Testis (tissue), 3 donors: ENCODE measurements around the gene ME3. TPM values are rescaled to one million over a fixed set of nuclear protein-coding genes. Genes with fewer than 3 reads are reported as not detected.

Experiments used
- DNase-seq: peaks from one replicate; pipeline ENCODE4 v3.0.0-alpha.2; 2019
- H3K27ac ChIP-seq, 2 donors: fragments of 200-600 bp; sonication (generic); one replicate each; pipeline ENCODE4 v1.5.1; 2019
- H3K27me3 ChIP-seq: fragments of 200-600 bp; sonication (generic); one replicate; pipeline ENCODE4 v1.5.1; 2019
- H3K36me3 ChIP-seq: fragments of 200-600 bp; sonication (generic); one replicate; pipeline ENCODE4 v1.5.1; 2017; ENCODE audit warnings: low read depth; ENCODE audit errors: missing control alignments
- H3K4me1 ChIP-seq: fragments of 200-600 bp; sonication (generic); one replicate; pipeline ENCODE4 v1.5.1; 2019
- H3K4me3 ChIP-seq, 2 donors: fragments of 200-600 bp; sonication (generic); one replicate each; pipeline ENCODE4 v1.5.1; 2017 to 2019
- H3K9me3 ChIP-seq: fragments of 200-600 bp; sonication (generic); one replicate; pipeline ENCODE4 v1.5.1; 2017
- CTCF ChIP-seq, 3 experiments: fragments of 450-650 bp in 2 of 3; fragments of 200-600 bp in 1 of 3; sonication (generic) in 1 of 3; IDR thresholded peaks; one replicate each; pipeline ENCODE4 v1.5.1; 2016 to 2019; ENCODE audit warnings: antibody characterized with exemption in 3 of 3, mild to moderate bottlenecking in 2 of 3, moderate library complexity in 1 of 3
- POLR2A ChIP-seq: fragments of 450-650 bp; IDR thresholded peaks from one replicate; pipeline ENCODE4 v1.6.1; 2017; ENCODE audit warnings: antibody characterized with exemption, mild to moderate bottlenecking, moderate library complexity
- WGBS, 2 donors: methylation state at CpG; one replicate each; pipeline ENCODE4 v1.1.5; 2018; 5-methylcytosine and 5-hydroxymethylcytosine counted together
- intact Hi-C: fragments of 100-400 bp; cut with DNase I; formaldehyde crosslinking; loops from one replicate; pipeline ENCODE4 v1.15.1; 2023; ENCODE audit warnings: low total_unique reads
- polyA plus RNA-seq: library from polyadenylated mRNA; stranded (reverse); fragments of 350-450 nt; fragmentation: Illumina TruSeq; extraction: RNeasy Lipid Tissue Mini Kit (QIAGEN cat#74804); gene quantifications from one replicate; pipeline ENCODE4 v1.2.3, GENCODE V29; 2014; ENCODE audit warnings: low read depth, low replicate concordance; ENCODE audit not compliant: insufficient read depth
- total RNA-seq, 2 donors: library from RNA; depleted of rRNA; stranded (reverse); fragments of >200 nt; gene quantifications; one replicate each; pipeline ENCODE4 v1.2.3, GENCODE V29; 2016

The ME3 gene
- total and polyA plus RNA-seq, 3 donors from 2014 or later, result 26.7 to 170 (median 115) TPM

GRCh38 chr11:86710936-86711335 lies 38.5 kb upstream of the ME3 start:
- H3K36me3 ChIP-seq, result no peaks in the 10 kb centered on the region
- DNase-seq, result no peak
- intact Hi-C loops, result no loop called here
- H3K4me3 ChIP-seq, result no peak overlapping the region
- H3K27me3 ChIP-seq, result no peaks in the 10 kb centered on the region
- TF ChIP-seq POLR2A (no peak), CTCF (IDR thresholded peaks at IDR 0.05) (no peak)
- no peaks in the 10 kb centered on the region for H3K9me3 ChIP-seq
- H3K27ac ChIP-seq, result no peak overlapping the region
- H3K4me1 ChIP-seq, result peaks cover 6% of the 10 kb centered on the region

GRCh38 chr11:86708669-86709068 lies 36.3 kb upstream of the ME3 start:
- H3K4me3 ChIP-seq, result no peak overlapping the region
- no peaks in the 10 kb centered on the region for H3K4me1 ChIP-seq
- no peak overlapping the region for H3K27ac ChIP-seq
- no peak for DNase-seq
- no peaks in the 10 kb centered on the region for H3K9me3 ChIP-seq
- WGBS, 2 donors, result 73 to 74% methylated on average over 2 of the region's 2 CpGs
- H3K36me3 ChIP-seq, result no peaks in the 10 kb centered on the region
- TF ChIP-seq POLR2A (no peak), CTCF (IDR thresholded peaks at IDR 0.05) (no peak)
- no peaks in the 10 kb centered on the region for H3K27me3 ChIP-seq
- intact Hi-C loops, result no loop called here

- H3K9me3 ChIP-seq, result no peaks in the 10 kb centered on the region
- DNase-seq, result no peak
- no peak overlapping the region for H3K4me3 ChIP-seq
- H3K27me3 ChIP-seq, result no peaks in the 10 kb centered on the region
- H3K27ac ChIP-seq, result peak overlapping the region in 1 of 2 donors; percentile 27
- no peaks in the 10 kb centered on the region for H3K4me1 ChIP-seq
- H3K36me3 ChIP-seq, result no peaks in the 10 kb centered on the region
- intact Hi-C loops, result no loop called here
- TF ChIP-seq POLR2A (no peak), CTCF (IDR thresholded peaks at IDR 0.05) (no peak)
- WGBS, 2 donors, result 59 to 77% methylated on average over 5 of the region's 5 CpGs
These were observed 34.1 kb upstream of the ME3 start for GRCh38 chr11:86706338-86707131.

- no peak overlapping the region for H3K27ac ChIP-seq
- H3K4me1 ChIP-seq, result no peaks in the 10 kb centered on the region
- no peaks in the 10 kb centered on the region for H3K36me3 ChIP-seq
- 61 to 88% methylated on average over 2 of the region's 2 CpGs for WGBS, 2 donors
- no peaks in the 10 kb centered on the region for H3K9me3 ChIP-seq
- no peak overlapping the region for H3K4me3 ChIP-seq
- no peak for DNase-seq
- intact Hi-C loops, result no loop called here
- H3K27me3 ChIP-seq, result no peaks in the 10 kb centered on the region
- TF ChIP-seq CTCF (IDR thresholded peaks at IDR 0.05), result no peak
- TF ChIP-seq POLR2A, result no peak
These were observed 32.3 kb upstream of the ME3 start for GRCh38 chr11:86704710-86705109.

- Histone ChIP-seq H3K27ac (no peak overlapping the region), H3K36me3 (no peaks in the 10 kb centered on the region), H3K9me3 (no peaks in the 10 kb centered on the region), H3K4me3 (no peak overlapping the region), H3K27me3 (no peaks in the 10 kb centered on the region), H3K4me1 (no peaks in the 10 kb centered on the region)
- intact Hi-C loops, result no loop called here
- no peak for TF ChIP-seq CTCF (IDR thresholded peaks at IDR 0.05)
- TF ChIP-seq POLR2A, result no peak
- WGBS, 2 donors, result 80 to 91% methylated on average over 7 of the region's 7 CpGs
- no peak for DNase-seq
These were observed 31.6 kb upstream of the ME3 start for GRCh38 chr11:86703987-86704386.
